Muscle layer of colon (tissue), 2 donors: Measurements from ENCODE around the gene ETV3.

Experiments
- H3K27ac ChIP-seq: one replicate; pipeline ENCODE4 v1.7.0; 2013; ENCODE audit warnings: low read depth, mild to moderate bottlenecking, low read length, moderate library complexity
- H3K27me3 ChIP-seq, 2 donors: one replicate each; pipeline ENCODE4 v1.7.0; 2013; ENCODE audit warnings: low read length in 2 of 2, mild to moderate bottlenecking in 2 of 2; ENCODE audit not compliant: insufficient read depth in 2 of 2, control insufficient read depth in 1 of 2
- H3K36me3 ChIP-seq: one replicate; pipeline ENCODE4 v1.7.0; 2013; ENCODE audit warnings: mild to moderate bottlenecking, low read length; ENCODE audit not compliant: insufficient read depth
- H3K4me1 ChIP-seq: one replicate; pipeline ENCODE4 v1.7.0; 2013; ENCODE audit warnings: mild to moderate bottlenecking, low read length; ENCODE audit not compliant: insufficient read depth
- H3K4me3 ChIP-seq, 2 donors: one replicate each; pipeline ENCODE4 v1.7.0; 2013; ENCODE audit warnings: low read length in 2 of 2, low read depth in 1 of 2, mild to moderate bottlenecking in 1 of 2, moderate library complexity in 1 of 2
- H3K9ac ChIP-seq: one replicate; pipeline ENCODE4 v1.7.0; 2013; ENCODE audit warnings: low read length
- H3K9me3 ChIP-seq: one replicate; pipeline ENCODE4 v1.7.0; 2013; ENCODE audit warnings: mild to moderate bottlenecking, low read length
- donor health status: abdominal sarcoma.
- donor health status: Adenocarcinoma of cecum.

ETV3 gene

GRCh38 chr1:157157501-157158190, 19.5 kb upstream of the ETV3 start:
- Histone ChIP-seq H3K4me3 (no peak overlapping the region), H3K4me1 (peaks cover 8% of the 10 kb centered on the region), H3K36me3 (no peaks in the 10 kb centered on the region), H3K9me3 (no peaks in the 10 kb centered on the region), H3K9ac (no peak overlapping the region), H3K27ac (no peak overlapping the region), H3K27me3 (no peaks in the 10 kb centered on the region)

GRCh38 chr1:157156058-157156541, 17.9 kb upstream of the ETV3 start:
- Histone ChIP-seq H3K9ac (no peak overlapping the region), H3K4me3 (no peak overlapping the region), H3K27me3 (no peaks in the 10 kb centered on the region), H3K36me3 (no peaks in the 10 kb centered on the region), H3K9me3 (no peaks in the 10 kb centered on the region), H3K4me1 (peaks cover 8% of the 10 kb centered on the region), H3K27ac (no peak overlapping the region)

GRCh38 chr1:157155658-157156057, 17.5 kb upstream of the ETV3 start:
- Histone ChIP-seq H3K27ac (no peak overlapping the region), H3K9me3 (no peaks in the 10 kb centered on the region), H3K4me1 (peaks cover 8% of the 10 kb centered on the region), H3K36me3 (no peaks in the 10 kb centered on the region), H3K4me3 (no peak overlapping the region), H3K27me3 (no peaks in the 10 kb centered on the region), H3K9ac (no peak overlapping the region)

- Histone ChIP-seq H3K9me3 (no peaks in the 10 kb centered on the region), H3K4me3 (no peak overlapping the region), H3K36me3 (no peaks in the 10 kb centered on the region), H3K27me3 (no peaks in the 10 kb centered on the region), H3K9ac (no peak overlapping the region), H3K27ac (no peak overlapping the region), H3K4me1 (peaks cover 8% of the 10 kb centered on the region)
These were observed 16.8 kb upstream of the ETV3 start for GRCh38 chr1:157154940-157155514.

GRCh38 chr1:157154291-157154690, 16.1 kb upstream of the ETV3 start:
- Histone ChIP-seq H3K27ac (no peak overlapping the region), H3K27me3 (no peaks in the 10 kb centered on the region), H3K9me3 (no peaks in the 10 kb centered on the region), H3K4me3 (no peak overlapping the region), H3K4me1 (peaks cover 8% of the 10 kb centered on the region), H3K9ac (no peak overlapping the region), H3K36me3 (no peaks in the 10 kb centered on the region)

- H3K27ac ChIP-seq, result no peak overlapping the region
- H3K4me3 ChIP-seq, result no peak overlapping the region
- H3K36me3 ChIP-seq, result no peaks in the 10 kb centered on the region
- no peaks in the 10 kb centered on the region for H3K9me3 ChIP-seq
- no peak overlapping the region for H3K9ac ChIP-seq
- peaks cover 8% of the 10 kb centered on the region for H3K4me1 ChIP-seq
- H3K27me3 ChIP-seq, result no peaks in the 10 kb centered on the region
These were observed 15.6 kb upstream of the ETV3 start for GRCh38 chr1:157153746-157154145.

GRCh38 chr1:157152510-157152909, 14.3 kb upstream of the ETV3 start:
- Histone ChIP-seq H3K27me3 (no peaks in the 10 kb centered on the region), H3K9me3 (no peaks in the 10 kb centered on the region), H3K36me3 (no peaks in the 10 kb centered on the region), H3K4me3 (no peak overlapping the region), H3K9ac (no peak overlapping the region), H3K27ac (no peak overlapping the region), H3K4me1 (peaks cover 8% of the 10 kb centered on the region)

- Histone ChIP-seq H3K27ac (no peak overlapping the region), H3K9ac (no peak overlapping the region), H3K4me1 (peaks cover 8% of the 10 kb centered on the region), H3K9me3 (no peaks in the 10 kb centered on the region), H3K4me3 (no peak overlapping the region), H3K36me3 (no peaks in the 10 kb centered on the region), H3K27me3 (no peaks in the 10 kb centered on the region)
These were observed 13.3 kb upstream of the ETV3 start for GRCh38 chr1:157151506-157151905.

GRCh38 chr1:157151073-157151472, 12.9 kb upstream of the ETV3 start:
- Histone ChIP-seq H3K9ac (no peak overlapping the region), H3K9me3 (no peaks in the 10 kb centered on the region), H3K27me3 (no peaks in the 10 kb centered on the region), H3K36me3 (no peaks in the 10 kb centered on the region), H3K27ac (no peak overlapping the region), H3K4me3 (no peak overlapping the region), H3K4me1 (peaks cover 8% of the 10 kb centered on the region)

- H3K27ac ChIP-seq, result no peak overlapping the region
- H3K4me3 ChIP-seq, result no peak overlapping the region
- H3K9me3 ChIP-seq, result no peaks in the 10 kb centered on the region
- no peak overlapping the region for H3K9ac ChIP-seq
- H3K4me1 ChIP-seq, result peaks cover 4% of the 10 kb centered on the region
- H3K27me3 ChIP-seq, result no peaks in the 10 kb centered on the region
- no peaks in the 10 kb centered on the region for H3K36me3 ChIP-seq
These were observed 12.4 kb upstream of the ETV3 start for GRCh38 chr1:157150631-157151030.

- Histone ChIP-seq H3K27me3 (no peaks in the 10 kb centered on the region), H3K9me3 (no peaks in the 10 kb centered on the region), H3K27ac (no peak overlapping the region), H3K36me3 (no peaks in the 10 kb centered on the region), H3K4me3 (no peak overlapping the region), H3K9ac (no peak overlapping the region), H3K4me1 (no peaks in the 10 kb centered on the region)
These were observed 9.9 kb upstream of the ETV3 start for GRCh38 chr1:157147906-157148700.
